T-helper 1 cell treated with Interleukin-12 subunit alpha and Interleukin-12 subunit beta and Interleukin-4 antibody, amounts not matched to agents 30 μg/mL and 1 μg/mL, for 36 hours (primary cell): ENCODE results near the gene KYNU.
"Not testable (repeated sequence)": the region's sequence is repeated elsewhere in the genome, so short reads cannot be mapped to it uniquely, and the experiment has no call there.

Experiments
- H3K27ac Mint-ChIP-seq: one replicate; pipeline ENCODE4 v1.8.0; 2021; ENCODE audit warnings: mild to moderate bottlenecking, mixed read lengths
- H3K27me3 Mint-ChIP-seq: one replicate; pipeline ENCODE4 v1.8.0; 2021; ENCODE audit warnings: low read depth, mixed read lengths
- H3K36me3 Mint-ChIP-seq: one replicate; pipeline ENCODE4 v1.8.0; 2021; ENCODE audit warnings: low read depth, mixed read lengths
- H3K4me1 Mint-ChIP-seq: one replicate; pipeline ENCODE4 v1.8.0; 2021; ENCODE audit warnings: low read depth, mixed read lengths
- H3K4me3 Mint-ChIP-seq: one replicate; pipeline ENCODE4 v1.8.0; 2021; ENCODE audit warnings: mild to moderate bottlenecking, moderate library complexity, mixed read lengths
- H3K9me3 Mint-ChIP-seq: one replicate; pipeline ENCODE4 v1.8.0; 2021; ENCODE audit warnings: mixed read lengths

KYNU gene

GRCh38 chr2:142878031-142878678 is 691 bp downstream of the KYNU start:
- Mint-ChIP-seq H3K27me3 (no peaks in the 10 kb centered on the region), H3K27ac (no peak overlapping the region), H3K36me3 (no peaks in the 10 kb centered on the region), H3K4me3 (no peak overlapping the region), H3K4me1 (no peaks in the 10 kb centered on the region), H3K9me3 (no peaks in the 10 kb centered on the region)

- no peak overlapping the region for H3K4me3 Mint-ChIP-seq
- H3K4me1 Mint-ChIP-seq = no peaks in the 10 kb centered on the region
Measured at GRCh38 chr2:142879151-142879550, 1.7 kb downstream of the KYNU start.

GRCh38 chr2:142880279-142880678 is 2.8 kb downstream of the KYNU start:
- Mint-ChIP-seq H3K4me3 (no peak overlapping the region), H3K4me1 (no peaks in the 10 kb centered on the region), H3K9me3 (peaks cover 5% of the 10 kb centered on the region), H3K36me3 (no peaks in the 10 kb centered on the region), H3K27me3 (no peaks in the 10 kb centered on the region), H3K27ac (no peak overlapping the region)

More at GRCh38 chr2:142879151-142879550, 1.7 kb downstream of the KYNU start:
- H3K27ac Mint-ChIP-seq = no peak overlapping the region
- no peaks in the 10 kb centered on the region for H3K27me3 Mint-ChIP-seq
- H3K36me3 Mint-ChIP-seq = no peaks in the 10 kb centered on the region
- peaks cover 5% of the 10 kb centered on the region for H3K9me3 Mint-ChIP-seq

- H3K9me3 Mint-ChIP-seq = peaks cover 5% of the 10 kb centered on the region
- H3K4me3 Mint-ChIP-seq = no peak overlapping the region
- H3K36me3 Mint-ChIP-seq = no peaks in the 10 kb centered on the region
- H3K27me3 Mint-ChIP-seq = no peaks in the 10 kb centered on the region
- no peak overlapping the region for H3K27ac Mint-ChIP-seq
- H3K4me1 Mint-ChIP-seq = no peaks in the 10 kb centered on the region
Measured at GRCh38 chr2:142881619-142882018, 4.2 kb downstream of the KYNU start.

DNA sequence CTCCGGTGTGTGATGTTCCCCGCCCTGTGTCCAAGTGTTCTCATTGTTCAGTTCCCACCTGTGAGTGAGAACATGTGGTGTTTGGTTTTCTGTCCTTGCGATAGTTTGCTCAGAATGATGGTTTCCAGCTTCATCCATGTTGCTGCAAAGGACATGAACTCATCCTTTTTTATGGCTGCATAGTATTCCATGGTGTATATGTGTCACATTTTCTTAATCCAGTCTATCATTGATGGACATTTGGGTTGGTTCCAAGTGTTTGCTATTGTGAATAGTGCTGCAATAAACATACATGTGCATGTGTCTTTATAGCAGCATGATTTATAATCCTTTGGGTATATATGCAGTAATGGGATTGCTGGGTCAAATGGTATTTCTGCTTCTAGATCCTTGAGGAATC is 5.0 kb downstream of the KYNU start:
- not testable (repeated sequence) for H3K9me3 Mint-ChIP-seq, H3K27ac Mint-ChIP-seq, H3K36me3 Mint-ChIP-seq

GRCh38 chr2:142883526-142883925 is 6.1 kb downstream of the KYNU start:
- H3K4me1 Mint-ChIP-seq = no peaks in the 10 kb centered on the region
- no peak overlapping the region for H3K4me3 Mint-ChIP-seq
- no peaks in the 10 kb centered on the region for H3K36me3 Mint-ChIP-seq
- H3K27ac Mint-ChIP-seq = no peak overlapping the region
- peaks cover 5% of the 10 kb centered on the region for H3K9me3 Mint-ChIP-seq
- no peaks in the 10 kb centered on the region for H3K27me3 Mint-ChIP-seq

More for the DNA sequence above, 5.0 kb downstream of the KYNU start:
- not testable (repeated sequence) for H3K4me1 Mint-ChIP-seq, H3K27me3 Mint-ChIP-seq, H3K4me3 Mint-ChIP-seq

GRCh38 chr2:142885543-142885942 is 8.1 kb downstream of the KYNU start:
- no peaks in the 10 kb centered on the region for H3K36me3 Mint-ChIP-seq
- no peaks in the 10 kb centered on the region for H3K27me3 Mint-ChIP-seq
- H3K4me1 Mint-ChIP-seq = no peaks in the 10 kb centered on the region
- H3K4me3 Mint-ChIP-seq = no peak overlapping the region
- H3K27ac Mint-ChIP-seq = no peak overlapping the region
- peaks cover 5% of the 10 kb centered on the region for H3K9me3 Mint-ChIP-seq

DNA sequence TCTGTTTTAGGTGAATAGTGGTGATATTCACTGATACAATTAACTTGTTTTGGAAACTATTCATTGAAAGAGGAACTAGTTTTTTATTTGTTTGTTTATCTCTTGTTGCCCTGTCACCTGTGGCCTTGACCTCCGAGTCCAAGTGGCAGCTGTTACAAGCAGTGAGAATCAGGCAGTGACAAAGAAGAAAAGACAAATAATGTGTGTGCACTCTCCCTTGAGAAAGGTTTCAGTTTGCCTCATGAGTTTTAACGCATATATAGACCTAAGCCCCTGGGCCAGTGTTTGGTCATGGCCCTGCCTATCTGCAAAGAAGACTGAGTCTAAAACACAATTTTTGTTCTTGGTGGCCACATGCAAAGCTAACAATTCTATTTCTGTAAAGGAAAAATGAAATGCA is 15.3 kb downstream of the KYNU start:
- Mint-ChIP-seq H3K27ac (no peak overlapping the region), H3K4me3 (no peak overlapping the region), H3K36me3 (no peaks in the 10 kb centered on the region), H3K9me3 (no peaks in the 10 kb centered on the region), H3K4me1 (no peaks in the 10 kb centered on the region), H3K27me3 (no peaks in the 10 kb centered on the region)

DNA sequence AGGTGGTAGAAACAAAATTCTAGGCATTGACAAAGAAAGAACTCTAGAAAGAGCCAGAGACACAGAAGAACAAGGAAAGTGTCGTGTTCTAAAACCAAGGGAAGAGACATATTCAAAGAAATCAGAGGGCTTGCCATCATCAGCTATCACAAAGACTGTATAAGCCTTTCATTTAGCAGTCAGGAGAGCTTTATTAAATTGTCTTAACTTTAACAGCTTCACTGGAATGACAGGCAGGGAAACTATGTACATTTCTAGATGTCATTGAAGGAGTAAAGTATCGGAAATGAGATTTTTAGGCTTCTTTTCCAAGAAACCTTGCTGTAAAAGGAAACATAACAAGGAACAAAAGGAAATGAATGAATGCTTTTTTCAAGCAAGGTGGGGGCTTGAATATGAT is 15.8 kb downstream of the KYNU start:
- Mint-ChIP-seq H3K4me3 (no peak overlapping the region), H3K36me3 (no peaks in the 10 kb centered on the region), H3K27ac (no peak overlapping the region), H3K9me3 (no peaks in the 10 kb centered on the region), H3K27me3 (no peaks in the 10 kb centered on the region), H3K4me1 (no peaks in the 10 kb centered on the region)

- Mint-ChIP-seq H3K4me3 (no peak overlapping the region), H3K27me3 (no peaks in the 10 kb centered on the region), H3K9me3 (no peaks in the 10 kb centered on the region), H3K4me1 (no peaks in the 10 kb centered on the region), H3K36me3 (no peaks in the 10 kb centered on the region), H3K27ac (no peak overlapping the region)
Measured at GRCh38 chr2:142897807-142898206, 20.3 kb downstream of the KYNU start.

DNA sequence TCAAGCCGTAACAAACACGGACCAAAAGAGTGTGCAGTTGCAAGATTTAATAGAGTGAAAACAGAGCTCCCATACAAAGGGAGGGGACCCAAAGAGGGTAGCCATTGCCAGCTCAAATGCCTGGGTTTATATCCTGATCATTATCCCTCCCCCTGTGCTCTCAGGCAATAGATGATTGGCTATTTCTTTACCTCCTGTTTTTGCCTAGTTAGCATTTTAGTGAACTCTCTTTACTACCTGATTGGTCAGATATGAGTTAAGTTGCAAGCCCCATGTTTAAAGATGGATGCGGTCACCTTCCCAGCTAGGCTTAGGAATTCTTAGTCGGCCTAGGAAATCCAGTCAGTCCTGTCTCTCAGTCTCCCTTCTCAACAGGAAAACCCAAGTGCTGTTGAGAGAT is 22.9 kb downstream of the KYNU start:
- not testable (repeated sequence) for H3K4me1 Mint-ChIP-seq, H3K36me3 Mint-ChIP-seq, H3K4me3 Mint-ChIP-seq, H3K27me3 Mint-ChIP-seq, H3K27ac Mint-ChIP-seq, H3K9me3 Mint-ChIP-seq

DNA sequence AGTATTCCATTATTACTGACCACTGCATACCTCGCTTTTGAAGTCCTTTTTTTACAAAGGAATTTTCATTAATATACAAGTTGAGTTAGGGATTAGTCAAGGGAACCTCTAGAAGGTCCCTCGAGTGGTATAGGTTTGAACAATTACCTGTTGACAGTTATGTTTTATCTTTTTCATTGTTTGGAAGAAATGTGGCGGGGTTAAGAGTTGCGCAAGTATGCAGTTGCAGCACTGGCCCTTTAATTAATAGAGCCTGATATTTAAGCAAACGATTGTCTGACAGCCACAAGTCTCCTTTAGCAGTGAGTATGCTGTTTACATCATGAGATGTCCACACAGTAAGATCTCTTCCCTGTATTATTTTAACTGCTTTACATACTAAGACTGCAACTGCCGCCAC is 24.3 kb downstream of the KYNU start:
- no peaks in the 10 kb centered on the region for H3K27me3 Mint-ChIP-seq
- H3K4me3 Mint-ChIP-seq = no peak overlapping the region
- H3K4me1 Mint-ChIP-seq = no peaks in the 10 kb centered on the region
- no peaks in the 10 kb centered on the region for H3K9me3 Mint-ChIP-seq
- no peaks in the 10 kb centered on the region for H3K36me3 Mint-ChIP-seq
- H3K27ac Mint-ChIP-seq = no peak overlapping the region

GRCh38 chr2:142903726-142904125 is 26.3 kb downstream of the KYNU start:
- not testable (repeated sequence) for H3K27me3 Mint-ChIP-seq, H3K4me3 Mint-ChIP-seq, H3K27ac Mint-ChIP-seq, H3K4me1 Mint-ChIP-seq, H3K9me3 Mint-ChIP-seq, H3K36me3 Mint-ChIP-seq

DNA sequence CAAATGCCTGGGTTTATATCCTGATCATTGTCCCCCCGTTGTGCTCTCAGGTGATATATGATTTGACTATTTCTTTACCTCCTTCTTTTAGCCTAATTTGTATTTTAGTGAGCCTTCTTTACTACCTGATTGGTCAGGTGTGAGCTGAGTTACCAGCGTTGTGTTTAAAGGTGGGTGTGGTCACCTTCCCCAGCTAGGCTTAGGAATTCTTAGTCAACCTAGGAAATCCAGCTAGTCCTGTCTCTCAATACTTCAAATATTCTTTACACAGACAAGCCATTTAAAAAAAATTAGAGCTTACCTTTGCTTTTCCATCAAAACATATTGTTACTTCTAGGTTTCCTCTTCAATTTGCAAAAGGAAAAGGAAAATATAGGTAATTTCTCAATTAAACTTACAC is 30.2 kb downstream of the KYNU start:
- Mint-ChIP-seq H3K36me3 (no peaks in the 10 kb centered on the region), H3K27ac (no peak overlapping the region), H3K4me3 (no peak overlapping the region), H3K4me1 (no peaks in the 10 kb centered on the region), H3K27me3 (no peaks in the 10 kb centered on the region), H3K9me3 (no peaks in the 10 kb centered on the region)

DNA sequence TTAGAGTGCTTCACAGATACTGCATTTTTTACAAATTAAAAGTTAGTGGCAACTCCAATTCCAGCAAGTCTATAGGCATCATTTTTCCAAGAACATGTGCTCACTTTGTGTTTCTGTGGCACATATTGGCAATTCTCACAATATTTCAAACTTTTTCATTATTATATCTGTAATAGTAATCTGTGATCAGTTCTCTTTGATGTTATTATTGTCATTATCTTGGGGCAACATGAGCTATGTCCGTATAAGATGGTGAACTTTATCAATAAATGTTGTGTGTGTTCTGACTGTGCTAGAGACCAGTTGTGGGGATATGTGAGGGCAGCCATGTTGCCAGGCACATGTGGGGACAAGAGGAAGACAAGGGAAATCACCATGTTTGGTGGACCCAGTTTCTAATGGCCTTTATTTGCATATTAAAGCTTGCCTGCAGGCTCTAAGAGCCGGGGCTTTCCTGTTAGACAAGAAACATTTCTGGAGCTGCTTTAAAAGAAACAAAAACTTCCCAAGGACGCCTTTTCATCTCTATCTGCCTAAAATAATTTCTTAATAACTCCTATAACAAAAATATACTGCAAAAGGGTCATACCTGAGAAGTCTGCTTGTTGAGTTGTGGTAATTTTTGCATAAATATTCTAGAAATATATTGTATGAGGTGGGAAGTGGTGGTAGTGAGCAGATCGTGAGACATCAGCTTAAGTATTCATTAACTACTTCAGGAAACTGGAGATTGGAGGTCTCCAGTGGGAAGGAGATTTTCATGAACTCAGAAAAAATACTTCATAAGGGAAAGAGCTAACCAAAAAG is 37.2 kb downstream of the KYNU start:
- Mint-ChIP-seq H3K9me3 (no peaks in the 10 kb centered on the region), H3K4me3 (no peak overlapping the region), H3K36me3 (no peaks in the 10 kb centered on the region), H3K27me3 (peaks cover 2% of the 10 kb centered on the region), H3K4me1 (no peaks in the 10 kb centered on the region), H3K27ac (no peak overlapping the region)
